K562 (cell line): ENCODE measurements around the gene VEGFA. TPM values are rescaled to one million over a fixed set of nuclear protein-coding genes. Genes with fewer than 3 reads are reported as not detected.

Experiments used
- ASH1L ChIP-seq: fragments of 450-650 bp; IDR thresholded peaks from 2 replicates; pipeline ENCODE4 v1.6.1; 2018; ENCODE audit warnings: borderline replicate concordance, mild to moderate bottlenecking, low read depth; ENCODE audit not compliant: partially characterized antibody
- ATF7 ChIP-seq: fragments of 450-650 bp; IDR thresholded peaks from 2 replicates; pipeline ENCODE4 v1.7.1; 2014; ENCODE audit warnings: mild to moderate bottlenecking, moderate library complexity
- LCOR ChIP-seq: sonication (generic); formaldehyde crosslinking; IDR thresholded peaks from 2 replicates; pipeline ENCODE4 v1.8.0; 2022; ENCODE audit warnings: mild to moderate bottlenecking, missing genetic modification reagents
- OTX1 ChIP-seq: fragments of 450-650 bp; formaldehyde crosslinking; IDR thresholded peaks from 2 replicates; pipeline ENCODE4 v1.4.0; 2022; ENCODE audit warnings: mild to moderate bottlenecking
- RBFOX2 ChIP-seq: fragments of 200-400 bp; formaldehyde crosslinking; IDR thresholded peaks from 2 replicates; pipeline ENCODE4 v1.6.1; 2017; ENCODE audit warnings: low read depth, mild to moderate bottlenecking, low read length, moderate library complexity
- SIX5 ChIP-seq, 2 experiments: IDR thresholded peaks; 2 replicates each; pipeline ENCODE4 v1.6.1; 2011; ENCODE audit warnings: low read length in 2 of 2, borderline replicate concordance in 1 of 2, low read depth in 1 of 2, mild to moderate bottlenecking in 1 of 2, moderate library complexity in 1 of 2; ENCODE audit not compliant: insufficient read depth in 1 of 2
- SRF ChIP-seq, 2 experiments: fragments of 250-450, 450-650 bp in 1 of 2; sonication (Bioruptor Pico) in 1 of 2; sonication (generic) in 1 of 2; formaldehyde crosslinking; IDR thresholded peaks; 2 replicates each; pipeline versions ENCODE4 v1.5.0 to v1.5.1; 2020 to 2022; ENCODE audit warnings: mild to moderate bottlenecking in 1 of 2, missing genetic modification reagents in 1 of 2
- polyA plus RNA-seq, 8 experiments: library from polyadenylated mRNA; depleted of rRNA in 4 of 8; stranded (reverse) in 5 of 8; unstranded in 3 of 8; fragments of >200 nt; fragmentation: Nextera tagmentation in 2 of 8; fragmentation: Illumina TruSeq in 1 of 8; extraction: Ambion mirVana in 2 of 8; extraction: Trizol in 1 of 8; gene quantifications; 2 replicates each; pipeline versions ENCODE4 v1.2.1 to v1.2.3, GENCODE V29; 2011 to 2014; ENCODE audit warnings: inconsistent platforms in 1 of 8, missing spikeins in 1 of 8
- total RNA-seq, 7 experiments: library from RNA; depleted of rRNA in 6 of 7; stranded (reverse); fragments of >200 nt in 6 of 7; fragmentation: Illumina TruSeq in 2 of 7; extraction: Trizol in 2 of 7; gene quantifications; 2 replicates each; pipeline versions ENCODE4 v1.2.1 to v1.2.3, GENCODE V29; 2011 to 2021; ENCODE audit warnings: low replicate concordance in 1 of 7
- TF ChIP-seq, protein P1 (sequence below): IDR thresholded peaks from 3 replicates; pipeline ENCODE4 v1.6.1; 2011; ENCODE audit warnings: borderline replicate concordance, mild to moderate bottlenecking; ENCODE audit not compliant: insufficient read length, insufficient read depth
- TF ChIP-seq, protein P2 (sequence below): fragments of 450-650 bp; IDR thresholded peaks from 2 replicates; pipeline ENCODE4 v1.6.1; 2016; ENCODE audit warnings: low read depth
- TF ChIP-seq, protein P3 (sequence below), 2 experiments: fragments of 450-650 bp in 1 of 2; sonication (generic) in 1 of 2; formaldehyde crosslinking in 1 of 2; IDR thresholded peaks in 1 of 2; conservative IDR thresholded peaks in 1 of 2; 2 replicates each; pipeline versions ENCODE4 v1.6.1 to v1.8.1; 2016 to 2023; ENCODE audit warnings: mild to moderate bottlenecking in 2 of 2, moderate library complexity in 2 of 2, inconsistent platforms in 1 of 2, missing genetic modification reagents in 1 of 2
- TF ChIP-seq, protein P4 (sequence below): sonication (generic); formaldehyde crosslinking; IDR thresholded peaks from 2 replicates; pipeline ENCODE4 v1.8.1; 2023; ENCODE audit warnings: mild to moderate bottlenecking, missing genetic modification reagents
- TF ChIP-seq, protein P5 (sequence below): IDR thresholded peaks from 2 replicates; pipeline ENCODE4 v1.6.1; 2014; ENCODE audit warnings: antibody characterized with exemption

Gene VEGFA
- total and polyA plus RNA-seq, 9 of the 15 experiments (the other 6 are each of a cell fraction or from before 2014, with no cell fraction given): 14.0 to 271 (median 124) TPM

DNA sequence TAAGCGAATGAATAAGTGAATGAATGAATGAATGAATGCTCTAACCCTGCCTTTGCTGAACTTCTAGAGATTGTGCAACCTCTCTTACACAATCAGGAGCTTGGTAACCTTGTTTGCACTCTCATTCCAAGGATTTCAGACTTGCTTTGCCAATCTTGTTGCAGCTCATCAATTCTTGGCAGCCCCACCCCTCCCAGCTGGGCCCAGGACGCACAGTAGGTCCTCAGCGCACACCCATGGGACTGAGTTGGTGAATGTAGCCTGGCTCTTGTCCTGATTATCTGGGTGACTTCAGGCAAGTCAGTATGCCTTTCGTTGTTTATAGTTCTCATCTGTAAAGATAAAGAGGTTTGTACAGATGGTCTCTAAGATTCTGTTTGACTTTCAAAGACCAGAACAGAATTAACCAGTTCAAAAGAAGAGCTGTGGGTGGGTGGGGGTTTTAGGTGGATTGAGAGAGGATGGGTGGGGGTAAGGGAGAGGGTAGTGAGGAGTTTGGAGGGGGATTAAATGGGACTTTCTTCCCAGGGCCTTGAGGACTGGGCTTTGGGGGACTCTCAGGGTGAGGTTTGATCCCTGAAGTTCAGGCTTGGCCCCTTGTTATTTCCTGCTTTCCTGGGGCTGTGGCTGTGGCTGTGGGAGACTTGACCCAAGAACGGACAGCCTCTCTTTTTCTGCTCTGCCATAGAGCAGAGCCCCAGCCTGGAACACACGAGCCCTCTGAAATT, 33.2 kb downstream of the VEGFA start (continued):
- TF ChIP-seq, protein P1, sequence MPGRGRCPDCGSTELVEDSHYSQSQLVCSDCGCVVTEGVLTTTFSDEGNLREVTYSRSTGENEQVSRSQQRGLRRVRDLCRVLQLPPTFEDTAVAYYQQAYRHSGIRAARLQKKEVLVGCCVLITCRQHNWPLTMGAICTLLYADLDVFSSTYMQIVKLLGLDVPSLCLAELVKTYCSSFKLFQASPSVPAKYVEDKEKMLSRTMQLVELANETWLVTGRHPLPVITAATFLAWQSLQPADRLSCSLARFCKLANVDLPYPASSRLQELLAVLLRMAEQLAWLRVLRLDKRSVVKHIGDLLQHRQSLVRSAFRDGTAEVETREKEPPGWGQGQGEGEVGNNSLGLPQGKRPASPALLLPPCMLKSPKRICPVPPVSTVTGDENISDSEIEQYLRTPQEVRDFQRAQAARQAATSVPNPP: no peak
- TF ChIP-seq RBFOX2: no peak
- TF ChIP-seq ATF7: no peak
- no peak for TF ChIP-seq ASH1L
- TF ChIP-seq, protein P2, sequence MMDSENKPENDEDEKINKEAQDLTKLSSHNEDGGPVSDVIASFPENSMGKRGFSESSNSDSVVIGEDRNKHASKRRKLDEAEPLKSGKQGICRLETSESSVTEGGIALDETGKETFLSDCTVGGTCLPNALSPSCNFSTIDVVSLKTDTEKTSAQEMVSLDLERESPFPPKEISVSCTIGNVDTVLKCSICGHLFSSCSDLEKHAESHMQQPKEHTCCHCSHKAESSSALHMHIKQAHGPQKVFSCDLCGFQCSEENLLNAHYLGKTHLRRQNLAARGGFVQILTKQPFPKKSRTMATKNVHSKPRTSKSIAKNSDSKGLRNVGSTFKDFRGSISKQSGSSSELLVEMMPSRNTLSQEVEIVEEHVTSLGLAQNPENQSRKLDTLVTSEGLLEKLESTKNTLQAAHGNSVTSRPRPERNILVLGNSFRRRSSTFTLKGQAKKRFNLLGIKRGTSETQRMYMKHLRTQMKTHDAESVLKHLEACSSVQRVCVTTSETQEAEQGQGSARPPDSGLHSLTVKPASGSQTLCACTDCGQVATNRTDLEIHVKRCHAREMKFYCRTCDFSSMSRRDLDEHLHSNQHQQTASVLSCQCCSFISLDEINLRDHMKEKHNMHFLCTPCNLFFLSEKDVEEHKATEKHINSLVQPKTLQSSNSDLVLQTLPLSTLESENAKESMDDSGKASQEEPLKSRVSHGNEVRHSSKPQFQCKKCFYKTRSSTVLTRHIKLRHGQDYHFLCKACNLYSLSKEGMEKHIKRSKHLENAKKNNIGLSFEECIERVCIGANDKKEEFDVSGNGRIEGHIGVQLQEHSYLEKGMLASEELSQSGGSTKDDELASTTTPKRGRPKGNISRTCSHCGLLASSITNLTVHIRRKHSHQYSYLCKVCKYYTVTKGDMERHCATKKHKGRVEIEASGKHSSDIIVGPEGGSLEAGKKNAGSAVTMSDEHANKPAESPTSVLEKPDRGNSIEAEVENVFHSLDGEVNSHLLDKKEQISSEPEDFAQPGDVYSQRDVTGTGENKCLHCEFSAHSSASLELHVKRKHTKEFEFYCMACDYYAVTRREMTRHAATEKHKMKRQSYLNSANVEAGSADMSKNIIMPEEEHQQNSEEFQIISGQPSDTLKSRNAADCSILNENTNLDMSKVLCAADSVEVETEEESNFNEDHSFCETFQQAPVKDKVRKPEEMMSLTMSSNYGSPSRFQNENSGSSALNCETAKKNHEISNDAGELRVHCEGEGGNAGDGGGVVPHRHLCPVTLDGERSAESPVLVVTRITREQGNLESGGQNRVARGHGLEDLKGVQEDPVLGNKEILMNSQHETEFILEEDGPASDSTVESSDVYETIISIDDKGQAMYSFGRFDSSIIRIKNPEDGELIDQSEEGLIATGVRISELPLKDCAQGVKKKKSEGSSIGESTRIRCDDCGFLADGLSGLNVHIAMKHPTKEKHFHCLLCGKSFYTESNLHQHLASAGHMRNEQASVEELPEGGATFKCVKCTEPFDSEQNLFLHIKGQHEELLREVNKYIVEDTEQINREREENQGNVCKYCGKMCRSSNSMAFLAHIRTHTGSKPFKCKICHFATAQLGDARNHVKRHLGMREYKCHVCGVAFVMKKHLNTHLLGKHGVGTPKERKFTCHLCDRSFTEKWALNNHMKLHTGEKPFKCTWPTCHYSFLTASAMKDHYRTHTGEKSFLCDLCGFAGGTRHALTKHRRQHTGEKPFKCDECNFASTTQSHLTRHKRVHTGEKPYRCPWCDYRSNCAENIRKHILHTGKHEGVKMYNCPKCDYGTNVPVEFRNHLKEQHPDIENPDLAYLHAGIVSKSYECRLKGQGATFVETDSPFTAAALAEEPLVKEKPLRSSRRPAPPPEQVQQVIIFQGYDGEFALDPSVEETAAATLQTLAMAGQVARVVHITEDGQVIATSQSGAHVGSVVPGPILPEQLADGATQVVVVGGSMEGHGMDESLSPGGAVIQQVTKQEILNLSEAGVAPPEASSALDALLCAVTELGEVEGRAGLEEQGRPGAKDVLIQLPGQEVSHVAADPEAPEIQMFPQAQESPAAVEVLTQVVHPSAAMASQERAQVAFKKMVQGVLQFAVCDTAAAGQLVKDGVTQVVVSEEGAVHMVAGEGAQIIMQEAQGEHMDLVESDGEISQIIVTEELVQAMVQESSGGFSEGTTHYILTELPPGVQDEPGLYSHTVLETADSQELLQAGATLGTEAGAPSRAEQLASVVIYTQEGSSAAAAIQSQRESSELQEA: no peak
- TF ChIP-seq, protein P3, sequence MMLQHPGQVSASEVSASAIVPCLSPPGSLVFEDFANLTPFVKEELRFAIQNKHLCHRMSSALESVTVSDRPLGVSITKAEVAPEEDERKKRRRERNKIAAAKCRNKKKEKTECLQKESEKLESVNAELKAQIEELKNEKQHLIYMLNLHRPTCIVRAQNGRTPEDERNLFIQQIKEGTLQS (IDR thresholded peaks at IDR 0.05): peak; percentile 26; the same call in 1 of the 2 replicates
- TF ChIP-seq, protein P3 (CRISPR knock-in tag; conservative IDR thresholded peaks at IDR 0.05): no peak
- TF ChIP-seq, protein P4, sequence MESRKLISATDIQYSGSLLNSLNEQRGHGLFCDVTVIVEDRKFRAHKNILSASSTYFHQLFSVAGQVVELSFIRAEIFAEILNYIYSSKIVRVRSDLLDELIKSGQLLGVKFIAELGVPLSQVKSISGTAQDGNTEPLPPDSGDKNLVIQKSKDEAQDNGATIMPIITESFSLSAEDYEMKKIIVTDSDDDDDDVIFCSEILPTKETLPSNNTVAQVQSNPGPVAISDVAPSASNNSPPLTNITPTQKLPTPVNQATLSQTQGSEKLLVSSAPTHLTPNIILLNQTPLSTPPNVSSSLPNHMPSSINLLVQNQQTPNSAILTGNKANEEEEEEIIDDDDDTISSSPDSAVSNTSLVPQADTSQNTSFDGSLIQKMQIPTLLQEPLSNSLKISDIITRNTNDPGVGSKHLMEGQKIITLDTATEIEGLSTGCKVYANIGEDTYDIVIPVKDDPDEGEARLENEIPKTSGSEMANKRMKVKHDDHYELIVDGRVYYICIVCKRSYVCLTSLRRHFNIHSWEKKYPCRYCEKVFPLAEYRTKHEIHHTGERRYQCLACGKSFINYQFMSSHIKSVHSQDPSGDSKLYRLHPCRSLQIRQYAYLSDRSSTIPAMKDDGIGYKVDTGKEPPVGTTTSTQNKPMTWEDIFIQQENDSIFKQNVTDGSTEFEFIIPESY (CRISPR knock-in tag): no peak
- TF ChIP-seq LCOR (CRISPR knock-in tag): no peak
- no peak for TF ChIP-seq SRF (CRISPR knock-in tag; IDR thresholded peaks at IDR 0.05)
- no peak for TF ChIP-seq SIX5 (IDR thresholded peaks at IDR 0.05; ENCODE audit: borderline replicate concordance in 1 of 2, insufficient read depth in 1 of 2, low read depth in 1 of 2, low read length in 2 of 2)
- TF ChIP-seq OTX1 (CRISPR knock-in tag): no peak
- TF ChIP-seq, protein P5, sequence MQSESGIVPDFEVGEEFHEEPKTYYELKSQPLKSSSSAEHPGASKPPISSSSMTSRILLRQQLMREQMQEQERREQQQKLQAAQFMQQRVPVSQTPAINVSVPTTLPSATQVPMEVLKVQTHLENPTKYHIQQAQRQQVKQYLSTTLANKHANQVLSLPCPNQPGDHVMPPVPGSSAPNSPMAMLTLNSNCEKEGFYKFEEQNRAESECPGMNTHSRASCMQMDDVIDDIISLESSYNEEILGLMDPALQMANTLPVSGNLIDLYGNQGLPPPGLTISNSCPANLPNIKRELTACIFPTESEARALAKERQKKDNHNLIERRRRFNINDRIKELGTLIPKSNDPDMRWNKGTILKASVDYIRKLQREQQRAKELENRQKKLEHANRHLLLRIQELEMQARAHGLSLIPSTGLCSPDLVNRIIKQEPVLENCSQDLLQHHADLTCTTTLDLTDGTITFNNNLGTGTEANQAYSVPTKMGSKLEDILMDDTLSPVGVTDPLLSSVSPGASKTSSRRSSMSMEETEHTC: no peak
